Naive thymus-derived CD4-positive, alpha-beta T cell (primary cell): ENCODE results near the gene F13A1. TPM values are rescaled to one million over a fixed set of nuclear protein-coding genes. Genes with fewer than 3 reads are reported as not detected.

Experiments used
- ATAC-seq: fragments of 150-1000 bp; cut with Tn5 transposase; 2 replicates; pipeline ENCODE4 v1.10.0; 2021; ENCODE audit warnings: mild to moderate bottlenecking, moderate library complexity
- CTCF ChIA-PET: fragments of 350-600 bp; sonication (Branson Sonifier 250); formaldehyde crosslinking; loops from one replicate; lab custom pipeline; 2021; ENCODE audit warnings: antibody characterized with exemption; lab: Charles Lee
- POLR2A ChIA-PET: fragments of 350-600 bp; sonication (Branson Sonifier 250); formaldehyde crosslinking; loops from one replicate; lab custom pipeline; 2021; ENCODE audit warnings: antibody characterized with exemption, inconsistent platforms; lab: Charles Lee
- DNase-seq, 9 donors: peaks; one replicate each; pipeline versions ENCODE4 v3.0.0 to v3.0.0-alpha.2; 2020 to 2022; ENCODE audit warnings: mixed read lengths in 1 of 9
- H3K27ac ChIP-seq: one replicate; pipeline ENCODE4 v1.7.0; 2013; ENCODE audit warnings: mild to moderate bottlenecking, low read depth, low read length, moderate library complexity
- H3K27me3 ChIP-seq, 2 donors: one replicate each; pipeline ENCODE4 v1.7.0; 2013; ENCODE audit warnings: low read length in 2 of 2, mild to moderate bottlenecking in 2 of 2, moderate library complexity in 2 of 2; ENCODE audit not compliant: control insufficient read depth in 2 of 2, insufficient read depth in 2 of 2
- H3K36me3 ChIP-seq, 3 experiments: 1 replicate in 2 of 3; 2 replicates in 1 of 3; pipeline ENCODE4 v1.7.0; 2013; ENCODE audit warnings: low read length in 3 of 3, mild to moderate bottlenecking in 3 of 3, moderate library complexity in 1 of 3; ENCODE audit not compliant: insufficient read depth in 3 of 3, control insufficient read depth in 2 of 3
- H3K4me1 ChIP-seq, 2 donors: one replicate each; pipeline ENCODE4 v1.7.0; 2013; ENCODE audit warnings: low read length in 2 of 2, mild to moderate bottlenecking in 2 of 2, moderate library complexity in 1 of 2; ENCODE audit not compliant: control insufficient read depth in 2 of 2, insufficient read depth in 2 of 2
- H3K4me3 ChIP-seq: 2 replicates; pipeline ENCODE4 v1.7.0; 2013; ENCODE audit warnings: mild to moderate bottlenecking, low read length
- H3K9me3 ChIP-seq, 3 experiments: 1 replicate in 2 of 3; 2 replicates in 1 of 3; pipeline ENCODE4 v1.7.0; 2013; ENCODE audit warnings: low read length in 3 of 3; ENCODE audit not compliant: control insufficient read depth in 2 of 3
- H3K27ac Mint-ChIP-seq, 9 donors: one replicate each; pipeline ENCODE4 v1.8.0; 2020 to 2022; ENCODE audit warnings: mixed read lengths in 9 of 9, mild to moderate bottlenecking in 8 of 9, moderate library complexity in 5 of 9, inconsistent platforms in 2 of 9
- H3K27me3 Mint-ChIP-seq, 5 donors: one replicate each; pipeline ENCODE4 v1.8.0; 2021 to 2022; ENCODE audit warnings: mixed read lengths in 5 of 5, mild to moderate bottlenecking in 1 of 5
- H3K36me3 Mint-ChIP-seq, 5 donors: one replicate each; pipeline ENCODE4 v1.8.0; 2020 to 2022; ENCODE audit warnings: mixed read lengths in 5 of 5, mild to moderate bottlenecking in 3 of 5, inconsistent platforms in 1 of 5
- H3K4me1 Mint-ChIP-seq, 7 donors: one replicate each; pipeline ENCODE4 v1.8.0; 2020 to 2022; ENCODE audit warnings: mixed read lengths in 7 of 7, mild to moderate bottlenecking in 3 of 7, inconsistent platforms in 1 of 7
- H3K4me3 Mint-ChIP-seq, 10 donors: one replicate each; pipeline ENCODE4 v1.8.0; 2020 to 2022; ENCODE audit warnings: mild to moderate bottlenecking in 10 of 10, mixed read lengths in 10 of 10, moderate library complexity in 6 of 10, inconsistent platforms in 2 of 10
- H3K9me3 Mint-ChIP-seq, 11 donors: one replicate each; pipeline ENCODE4 v1.8.0; 2020 to 2022; ENCODE audit warnings: mixed read lengths in 11 of 11, mild to moderate bottlenecking in 4 of 11, inconsistent platforms in 1 of 11, moderate library complexity in 1 of 11
- intact Hi-C, 2 donors: fragments of 100-400 bp; cut with micrococcal nuclease; formaldehyde crosslinking; loops; one replicate each; pipeline ENCODE4 v1.15.1; 2023
- polyA plus RNA-seq, 2 donors: library from polyadenylated mRNA; unstranded; fragments of 300-500 nt; fragmentation: Illumina TruSeq; gene quantifications; one replicate each; pipeline ENCODE4 v1.2.3, GENCODE V29; 2021
- total RNA-seq, 6 experiments: library from RNA in 5 of 6; stranded (reverse) in 5 of 6; gene quantifications; 1 replicate in 5 of 6; 2 replicates in 1 of 6; pipeline ENCODE4 v1.2.3 and lab custom pipeline; 2021 to 2026

F13A1 gene
- total and polyA plus RNA-seq, 7 experiments from 2014 or later = 0.04 to 42.2 (median 3.0) TPM; not detected in 1

DNA sequence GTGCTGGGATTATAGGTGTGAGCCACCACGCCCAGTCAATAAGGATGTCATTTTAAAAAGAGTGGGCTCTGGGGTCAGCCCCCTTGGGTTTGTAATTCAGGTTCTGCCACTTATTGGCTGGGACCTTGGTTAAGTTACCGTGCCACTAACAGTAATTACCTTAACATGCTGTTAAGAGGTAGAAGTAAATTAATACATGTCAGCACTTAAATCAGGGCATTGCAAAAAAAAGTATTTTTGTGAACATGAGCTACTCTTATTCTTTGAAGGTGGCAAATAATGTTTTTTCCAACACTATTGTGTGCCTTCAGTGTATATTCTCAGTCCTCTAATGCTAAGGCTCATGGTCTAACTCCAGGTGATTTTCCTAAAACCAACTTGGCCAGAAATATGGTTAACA lies 109.5 kb downstream of the F13A1 start:
- Mint-ChIP-seq H3K4me3 (no peak overlapping the region), H3K27me3 (peaks cover 0 to 17% (median 10%) of the 10 kb centered on the region in 5 donors), H3K9me3 (peaks cover 2 to 42% (median 21%) of the 10 kb centered on the region in 11 donors), H3K4me1 (no peaks in the 10 kb centered on the region), H3K27ac (no peak overlapping the region), H3K36me3 (peaks cover 0 to 9% (median 5%) of the 10 kb centered on the region in 5 donors)
- Histone ChIP-seq H3K36me3 (no peaks in the 10 kb centered on the region), H3K27ac (no peak overlapping the region), H3K27me3 (no peaks in the 10 kb centered on the region), H3K9me3 (no peaks in the 10 kb centered on the region), H3K4me1 (no peaks in the 10 kb centered on the region), H3K4me3 (no peak overlapping the region)
- ChIA-PET POLR2A (no interaction called here), CTCF (no interaction called here)
- ATAC-seq = no peak
- intact Hi-C loops = no loop called here
- DNase-seq = no peak

GRCh38 chr6:6202886-6203285 lies 117.6 kb downstream of the F13A1 start:
- DNase-seq = no peak
- H3K27me3 Mint-ChIP-seq = peaks cover 3 to 55% (median 31%) of the 10 kb centered on the region in 5 donors
- Histone ChIP-seq H3K27me3 (no peaks in the 10 kb centered on the region), H3K4me1 (no peaks in the 10 kb centered on the region), H3K4me3 (no peak overlapping the region), H3K27ac (no peak overlapping the region), H3K36me3 (no peaks in the 10 kb centered on the region), H3K9me3 (no peaks in the 10 kb centered on the region)
- no peak overlapping the region for H3K27ac Mint-ChIP-seq
- peaks cover 0 to 13% (median 7%) of the 10 kb centered on the region in 11 donors for H3K9me3 Mint-ChIP-seq
- no peak overlapping the region for H3K4me3 Mint-ChIP-seq
- intact Hi-C loops = no loop called here
- ChIA-PET POLR2A (no interaction called here), CTCF (no interaction called here)
- peaks cover 0 to 4% (median 0%) of the 10 kb centered on the region in 5 donors for H3K36me3 Mint-ChIP-seq
- ATAC-seq = no peak
- no peaks in the 10 kb centered on the region for H3K4me1 Mint-ChIP-seq

GRCh38 chr6:6201200-6201599 lies 119.3 kb downstream of the F13A1 start:
- ChIA-PET POLR2A (no interaction called here), CTCF (no interaction called here)
- DNase-seq = no peak
- no peak for ATAC-seq
- Mint-ChIP-seq H3K36me3 (peaks cover 0 to 4% (median 0%) of the 10 kb centered on the region in 5 donors), H3K27ac (no peak overlapping the region), H3K9me3 (peaks cover 0 to 6% (median 0%) of the 10 kb centered on the region in 11 donors), H3K4me3 (no peak overlapping the region), H3K4me1 (no peaks in the 10 kb centered on the region), H3K27me3 (peaks cover 3 to 51% (median 31%) of the 10 kb centered on the region in 5 donors)
- intact Hi-C loops = no loop called here
- Histone ChIP-seq H3K9me3 (no peaks in the 10 kb centered on the region), H3K27me3 (peaks cover 0 to 3% of the 10 kb centered on the region in 2 donors), H3K27ac (no peak overlapping the region), H3K4me3 (no peak overlapping the region), H3K36me3 (no peaks in the 10 kb centered on the region), H3K4me1 (no peaks in the 10 kb centered on the region)

- no peak for DNase-seq
- H3K4me3 Mint-ChIP-seq = no peak overlapping the region
- no peak overlapping the region for H3K27ac Mint-ChIP-seq
- peaks cover 0 to 3% of the 10 kb centered on the region in 2 donors for H3K27me3 ChIP-seq
- no peaks in the 10 kb centered on the region for H3K9me3 ChIP-seq
- ChIA-PET CTCF (no interaction called here), POLR2A (no interaction called here)
- H3K36me3 ChIP-seq = no peaks in the 10 kb centered on the region
- H3K27ac ChIP-seq = no peak overlapping the region
- no peaks in the 10 kb centered on the region for H3K4me1 ChIP-seq
- ATAC-seq = no peak
- peaks cover 3 to 59% (median 32%) of the 10 kb centered on the region in 5 donors for H3K27me3 Mint-ChIP-seq
- H3K4me1 Mint-ChIP-seq = no peaks in the 10 kb centered on the region
- no peak overlapping the region for H3K4me3 ChIP-seq
- H3K36me3 Mint-ChIP-seq = peaks cover 0 to 2% (median 0%) of the 10 kb centered on the region in 5 donors
- H3K9me3 Mint-ChIP-seq = peaks cover 0 to 5% (median 0%) of the 10 kb centered on the region in 11 donors
- intact Hi-C loops = no loop called here
These were observed 120.8 kb downstream of the F13A1 start for GRCh38 chr6:6199678-6200077.

- no peak overlapping the region for H3K4me3 Mint-ChIP-seq
- H3K36me3 Mint-ChIP-seq = no peaks in the 10 kb centered on the region
- no peaks in the 10 kb centered on the region for H3K4me1 ChIP-seq
- no peak overlapping the region for H3K4me3 ChIP-seq
- intact Hi-C loops = no loop called here
- H3K27me3 Mint-ChIP-seq = peaks cover 2 to 62% (median 38%) of the 10 kb centered on the region in 5 donors
- H3K4me1 Mint-ChIP-seq = no peaks in the 10 kb centered on the region
- no peak overlapping the region for H3K27ac ChIP-seq
- peaks cover 0 to 3% of the 10 kb centered on the region in 2 donors for H3K27me3 ChIP-seq
- H3K9me3 Mint-ChIP-seq = peaks cover 0 to 5% (median 0%) of the 10 kb centered on the region in 11 donors
- no peaks in the 10 kb centered on the region for H3K36me3 ChIP-seq
- no peak overlapping the region for H3K27ac Mint-ChIP-seq
- ChIA-PET CTCF (interaction anchor here (1.1 kb wide), 1 partner anchor 25 kb away, joined by 4 read pairs; no protein-coding TSS in a partner anchor), POLR2A (no interaction called here)
- ATAC-seq (no peak), DNase-seq (no peak)
- no peaks in the 10 kb centered on the region for H3K9me3 ChIP-seq
These were observed 123.7 kb downstream of the F13A1 start for GRCh38 chr6:6196762-6197161.

GRCh38 chr6:6195080-6195479 lies 125.4 kb downstream of the F13A1 start:
- Mint-ChIP-seq H3K27ac (no peak overlapping the region), H3K36me3 (no peaks in the 10 kb centered on the region), H3K4me1 (no peaks in the 10 kb centered on the region), H3K4me3 (no peak overlapping the region), H3K27me3 (peaks cover 2 to 62% (median 41%) of the 10 kb centered on the region in 5 donors), H3K9me3 (peaks cover 0 to 7% (median 2%) of the 10 kb centered on the region in 11 donors)
- no peak overlapping the region for H3K27ac ChIP-seq
- ChIA-PET CTCF (no interaction called here), POLR2A (no interaction called here)
- intact Hi-C loops = no loop called here
- H3K9me3 ChIP-seq = no peaks in the 10 kb centered on the region
- H3K27me3 ChIP-seq = peaks cover 0 to 3% of the 10 kb centered on the region in 2 donors
- no peak overlapping the region for H3K4me3 ChIP-seq
- no peaks in the 10 kb centered on the region for H3K36me3 ChIP-seq
- DNase-seq (no peak), ATAC-seq (no peak)
- H3K4me1 ChIP-seq = no peaks in the 10 kb centered on the region

- H3K27me3 Mint-ChIP-seq = peaks cover 2 to 48% (median 35%) of the 10 kb centered on the region in 5 donors
- Histone ChIP-seq H3K36me3 (no peaks in the 10 kb centered on the region), H3K4me3 (no peak overlapping the region), H3K9me3 (no peaks in the 10 kb centered on the region), H3K4me1 (no peaks in the 10 kb centered on the region), H3K27me3 (peaks cover 0 to 3% of the 10 kb centered on the region in 2 donors), H3K27ac (no peak overlapping the region)
- intact Hi-C loops = no loop called here
- ChIA-PET POLR2A (no interaction called here), CTCF (no interaction called here)
- H3K4me1 Mint-ChIP-seq = no peaks in the 10 kb centered on the region
- no peak overlapping the region for H3K27ac Mint-ChIP-seq
- H3K9me3 Mint-ChIP-seq = peaks cover 0 to 9% (median 2%) of the 10 kb centered on the region in 11 donors
- no peaks in the 10 kb centered on the region for H3K36me3 Mint-ChIP-seq
- DNase-seq (no peak), ATAC-seq (no peak)
- H3K4me3 Mint-ChIP-seq = no peak overlapping the region
These were observed 127.2 kb downstream of the F13A1 start for GRCh38 chr6:6193221-6193745.
